Hematopoietic multipotent progenitor cell treated with erythropoietin and hydrocortisone succinate and interleukin-3 and kit ligand, for 15 days (in vitro differentiated cells): ENCODE measurements around the gene PACS1.

Experiments
- DNase-seq: peaks from one replicate; pipeline ENCODE4 v3.0.0-alpha.2; 2015; ENCODE audit warnings: low spot score

PACS1 gene

DNA sequence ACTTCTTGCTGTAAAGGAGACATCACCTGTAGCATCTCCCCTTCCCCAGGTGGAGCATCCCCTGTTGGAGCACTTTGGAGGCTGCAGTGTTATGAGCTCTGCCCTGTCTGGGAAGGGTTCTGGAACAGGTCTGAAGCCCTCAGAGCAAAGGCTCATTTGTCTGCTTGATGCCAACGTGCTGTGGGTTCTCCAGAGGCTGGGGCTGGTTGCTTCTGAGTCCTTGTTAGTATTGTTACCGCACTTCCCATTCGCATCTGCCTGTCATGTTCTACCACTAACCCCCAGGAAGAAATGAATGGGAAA lies 73.1 kb downstream of the PACS1 start:
- no peak for DNase-seq

DNA sequence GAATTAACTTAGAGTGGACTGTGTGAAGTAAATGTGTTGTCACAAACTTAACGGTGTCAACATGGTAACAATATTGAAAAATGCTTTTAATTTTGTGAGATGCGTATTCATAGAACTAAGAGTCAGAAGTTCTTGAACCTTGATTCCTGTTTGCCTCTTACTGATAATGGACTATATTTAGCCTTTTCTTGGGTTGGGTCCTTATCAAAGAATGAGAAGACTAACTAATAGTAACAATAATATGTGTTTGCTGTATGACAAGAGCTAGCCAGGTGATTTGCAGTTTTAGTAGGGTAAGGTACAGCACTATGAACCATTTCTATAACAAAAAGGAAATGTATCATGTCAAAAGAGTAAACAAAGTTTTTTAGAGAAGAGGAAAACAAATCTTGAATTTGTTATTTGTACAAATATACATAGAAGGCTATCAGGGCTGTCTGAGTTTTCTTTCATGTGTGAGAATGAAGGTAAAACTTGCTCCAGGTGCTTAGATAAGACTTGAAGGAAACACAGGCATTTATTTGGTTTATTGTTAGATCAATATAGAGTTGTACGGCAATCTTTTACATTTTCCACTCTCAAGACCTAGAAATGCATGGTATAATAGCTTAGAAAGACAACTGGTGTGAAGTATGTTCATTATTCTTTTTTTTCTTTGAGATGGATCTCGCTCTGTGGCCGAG lies 74.1 kb downstream of the PACS1 start:
- no peak for DNase-seq

DNA sequence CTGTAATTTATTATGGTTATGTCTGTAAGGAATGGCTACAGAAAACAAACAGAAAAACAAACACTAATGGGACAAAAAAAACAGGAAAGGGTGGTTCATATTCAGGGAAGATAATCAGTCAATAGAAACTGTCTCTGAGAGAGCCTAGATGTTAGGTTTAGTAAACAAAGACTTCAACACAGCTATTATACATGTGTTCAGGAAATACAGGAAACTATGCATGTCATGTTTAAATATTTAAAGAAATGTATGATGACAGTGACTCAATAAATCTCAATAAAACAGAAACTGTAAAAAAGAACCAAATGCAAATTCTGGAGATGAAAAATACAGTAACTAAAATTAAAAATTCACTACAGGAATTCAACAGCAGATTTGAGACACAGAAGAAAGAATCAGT lies 76.0 kb downstream of the PACS1 start:
- DNase-seq = no peak

DNA sequence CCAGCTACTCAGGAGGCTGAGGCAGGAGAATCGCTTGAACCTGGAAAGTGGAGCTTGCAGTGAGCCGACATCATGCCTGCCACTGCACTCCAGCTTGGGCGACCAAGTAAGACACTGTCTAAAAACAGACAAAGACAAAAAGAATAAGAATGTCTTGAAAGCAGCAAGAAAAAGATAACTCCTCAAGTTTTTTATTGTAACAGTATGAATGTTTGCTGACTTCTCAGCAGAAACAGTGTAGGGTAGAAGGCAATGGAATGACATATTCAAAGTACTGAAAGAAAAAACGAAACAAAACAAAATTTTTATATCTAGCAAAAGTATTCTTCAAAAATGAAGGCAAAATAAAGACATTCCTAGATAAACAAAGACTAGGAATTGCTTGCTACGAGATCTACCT lies 76.9 kb downstream of the PACS1 start:
- no peak for DNase-seq

DNA sequence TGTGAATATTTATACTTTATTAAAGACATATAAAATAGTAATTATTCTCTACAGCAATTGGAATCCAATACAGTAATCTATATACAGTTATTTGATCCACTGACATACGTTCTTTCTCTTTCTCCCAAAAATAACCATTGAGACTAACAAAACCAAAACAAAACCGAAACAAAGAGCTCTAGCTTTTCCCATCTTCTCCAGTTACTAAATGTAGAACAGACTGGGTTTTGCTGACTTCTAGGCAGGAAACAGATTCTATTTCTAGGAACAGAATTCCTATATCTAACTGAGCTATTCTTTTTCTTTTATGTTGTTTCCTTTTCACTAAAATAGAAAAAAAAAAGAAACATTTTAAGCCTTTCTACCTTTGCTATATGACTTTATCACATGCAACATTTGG lies 80.1 kb downstream of the PACS1 start:
- DNase-seq = no peak

DNA sequence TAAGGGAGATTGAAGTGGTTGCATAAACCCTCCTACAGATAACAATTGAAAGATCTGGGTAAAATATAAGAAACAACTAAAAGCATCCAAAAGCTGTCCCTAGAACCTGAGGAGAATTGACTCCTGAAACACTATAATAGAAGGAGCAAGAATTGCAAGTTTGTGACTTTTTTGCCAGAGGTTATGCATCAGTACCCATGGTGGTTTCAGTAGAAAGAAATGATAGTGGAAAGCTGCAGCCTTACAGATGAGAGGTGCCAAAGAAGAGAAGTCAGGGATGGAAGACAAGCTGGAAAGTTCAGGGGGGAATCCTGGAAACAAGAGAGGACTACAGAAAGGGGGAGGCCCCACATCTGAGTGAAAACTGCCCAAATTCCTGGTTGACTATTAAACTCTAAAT lies 80.7 kb downstream of the PACS1 start:
- no peak for DNase-seq

DNA sequence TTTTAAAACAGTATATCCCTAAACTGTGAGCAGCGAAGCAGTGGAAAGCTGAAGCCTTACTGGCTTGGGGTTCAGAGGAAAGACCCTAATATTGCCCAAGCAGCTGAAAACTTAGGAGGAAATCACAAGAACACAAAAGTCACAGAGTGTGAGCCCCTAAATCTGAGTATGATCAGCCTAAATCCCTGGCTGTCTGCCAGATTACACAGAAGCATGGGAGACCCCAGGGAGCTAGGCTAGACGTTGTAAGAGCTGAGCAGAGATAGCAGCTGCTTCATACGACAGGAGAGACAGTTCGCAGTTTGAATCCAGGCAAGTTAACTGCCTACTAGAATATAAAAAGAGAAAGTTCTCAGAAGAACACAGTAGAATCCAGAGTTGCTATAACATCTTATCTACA lies 81.2 kb downstream of the PACS1 start:
- no peak for DNase-seq

DNA sequence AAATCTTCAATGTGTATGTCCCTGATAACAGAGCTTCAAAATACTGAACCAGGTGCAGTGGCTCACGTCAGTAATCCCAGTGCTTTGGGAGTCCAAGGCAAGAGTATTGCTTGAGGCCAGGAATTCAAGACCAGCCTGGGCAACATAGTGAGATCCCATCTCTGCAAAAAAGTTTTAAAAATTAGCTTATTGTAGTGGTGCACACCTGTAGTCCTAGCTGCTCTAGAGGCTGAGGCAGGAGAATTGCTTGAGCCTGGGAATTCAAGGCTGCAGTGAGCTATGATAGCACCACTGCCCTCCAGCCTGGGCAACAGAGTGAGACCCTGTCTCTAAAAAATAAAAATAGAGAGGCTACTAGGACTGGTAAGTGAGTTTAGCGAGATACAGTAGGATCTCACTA lies 84.0 kb downstream of the PACS1 start:
- DNase-seq = no peak

DNA sequence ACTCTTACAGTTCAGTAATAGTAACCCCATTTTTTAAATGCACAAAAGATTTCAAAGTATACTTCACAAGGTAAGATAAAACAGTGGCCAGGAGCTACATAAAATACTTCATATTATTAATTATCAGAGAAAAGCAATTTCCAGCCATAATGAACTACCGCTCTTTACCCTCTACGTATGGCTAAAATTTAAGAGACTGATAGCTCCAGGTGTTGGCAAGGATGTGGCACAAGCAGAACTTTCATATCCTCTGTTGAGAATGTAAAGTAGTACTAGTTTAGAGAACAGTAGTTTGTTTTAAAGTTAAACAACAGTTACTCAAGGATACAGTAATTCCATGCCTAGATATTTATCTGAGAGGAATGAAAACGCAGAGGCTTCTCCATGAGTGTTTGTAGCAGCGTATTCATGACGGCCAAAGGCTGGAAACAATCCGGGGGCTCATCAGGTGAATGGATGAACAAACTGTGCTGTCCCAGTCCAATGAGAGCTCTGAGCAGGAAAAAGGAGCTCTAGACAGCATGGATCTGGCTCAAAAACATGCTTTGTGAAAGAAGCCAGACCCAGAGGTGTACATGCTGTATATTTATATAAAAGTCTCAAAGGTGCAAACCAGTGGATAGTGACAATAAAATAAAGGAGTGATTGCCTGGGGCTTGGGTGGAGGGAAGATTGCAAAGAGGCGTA lies 85.5 kb downstream of the PACS1 start:
- DNase-seq = no peak

DNA sequence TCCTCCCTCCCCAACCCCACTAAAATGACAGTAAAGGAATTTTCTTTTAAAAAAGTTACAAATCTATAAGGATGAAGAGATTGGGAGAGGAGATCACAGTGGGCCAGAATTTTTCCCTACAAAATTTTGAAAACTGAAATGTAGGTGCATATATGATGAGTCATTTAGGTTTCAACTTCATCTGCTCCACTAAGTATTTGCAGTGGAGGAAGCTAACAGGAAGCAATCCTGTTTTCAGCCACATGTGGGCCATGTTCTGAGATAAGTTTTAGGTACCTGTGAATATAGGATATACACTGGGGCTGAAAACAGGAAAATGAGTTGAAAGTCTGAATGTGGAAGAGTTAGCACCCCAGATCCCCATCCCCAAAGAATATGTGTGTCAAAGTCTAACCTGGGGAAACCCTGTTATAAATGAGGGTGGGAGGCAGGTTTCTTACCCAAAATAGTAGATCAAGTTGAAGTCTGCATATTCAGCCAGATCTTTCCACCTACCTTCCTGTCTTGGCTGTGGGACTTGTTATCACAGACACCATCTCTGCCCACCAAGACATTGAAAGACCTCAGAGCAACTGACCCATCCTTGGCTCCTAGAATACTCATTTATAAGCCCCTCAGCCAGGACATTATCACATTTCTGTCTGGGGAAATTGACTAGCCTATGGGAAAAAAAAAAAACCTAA lies 87.3 kb downstream of the PACS1 start:
- no peak for DNase-seq

DNA sequence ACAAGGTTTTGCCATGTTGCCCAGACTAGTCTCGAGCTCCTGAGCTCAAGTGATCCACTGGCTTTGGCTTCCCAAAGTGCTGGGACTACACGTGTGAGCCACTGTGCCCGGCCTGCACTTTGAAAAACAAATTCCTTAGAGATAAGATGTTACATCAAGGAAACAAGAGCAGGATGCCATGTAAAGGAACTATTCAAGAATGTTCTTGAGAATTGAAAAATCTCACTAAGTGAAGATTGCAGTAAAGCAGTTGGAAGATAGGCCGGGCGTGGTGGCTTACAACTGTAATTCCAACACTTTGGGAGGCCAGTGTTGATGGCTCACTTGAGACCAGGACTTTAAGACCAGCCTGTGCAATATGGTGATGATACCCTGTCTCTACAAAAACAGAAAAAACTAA lies 88.1 kb downstream of the PACS1 start:
- DNase-seq = no peak

DNA sequence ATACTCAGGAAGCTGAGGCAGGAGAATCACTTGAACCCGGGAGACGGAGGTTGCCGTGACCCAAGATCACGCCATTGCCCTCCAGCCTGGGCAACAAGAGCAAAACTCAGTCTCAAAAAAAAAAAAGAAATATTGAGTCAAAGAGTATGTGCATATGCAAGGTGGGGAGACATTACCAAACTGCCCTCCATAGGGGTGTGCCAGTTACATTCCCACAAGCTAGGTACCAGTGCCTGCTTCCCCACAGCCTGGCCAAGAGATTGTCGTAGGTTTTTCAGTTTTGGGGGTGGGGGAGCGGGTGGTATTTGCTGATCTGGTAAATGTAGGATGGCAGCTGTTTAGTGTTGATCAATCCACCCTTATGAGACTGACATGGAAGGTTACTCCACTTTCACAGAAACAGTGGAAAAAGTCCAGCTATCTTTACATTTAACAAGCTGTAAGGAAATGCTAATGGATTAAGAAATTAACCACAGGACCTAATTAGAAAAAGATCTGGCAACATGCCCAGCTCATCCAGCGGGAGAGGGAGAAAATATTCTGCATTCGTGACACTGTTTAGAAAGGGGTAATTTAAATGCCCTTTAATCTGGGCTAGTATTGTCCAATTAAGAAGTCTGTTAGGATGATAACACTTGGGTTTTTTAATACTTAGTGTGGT lies 89.4 kb downstream of the PACS1 start:
- no peak for DNase-seq

DNA sequence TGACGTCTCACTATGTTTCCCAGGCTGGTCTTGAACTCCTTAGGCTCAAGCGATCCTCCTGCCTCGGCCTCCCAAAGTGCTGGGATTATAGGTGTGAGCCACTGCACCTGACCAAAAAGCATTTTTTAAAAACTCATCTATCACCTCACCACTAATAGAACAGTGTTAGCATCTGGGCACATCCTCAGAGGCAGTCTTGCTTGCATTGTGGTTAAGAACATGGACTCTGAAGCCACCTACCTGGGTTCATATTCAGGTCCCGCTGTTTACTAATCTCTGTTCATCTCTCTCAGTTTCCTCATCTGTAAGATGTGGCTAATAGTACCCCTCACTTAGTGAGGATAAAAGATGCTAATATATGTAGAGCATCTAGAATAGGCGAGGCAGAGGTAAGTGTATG lies 90.6 kb downstream of the PACS1 start:
- no peak for DNase-seq

DNA sequence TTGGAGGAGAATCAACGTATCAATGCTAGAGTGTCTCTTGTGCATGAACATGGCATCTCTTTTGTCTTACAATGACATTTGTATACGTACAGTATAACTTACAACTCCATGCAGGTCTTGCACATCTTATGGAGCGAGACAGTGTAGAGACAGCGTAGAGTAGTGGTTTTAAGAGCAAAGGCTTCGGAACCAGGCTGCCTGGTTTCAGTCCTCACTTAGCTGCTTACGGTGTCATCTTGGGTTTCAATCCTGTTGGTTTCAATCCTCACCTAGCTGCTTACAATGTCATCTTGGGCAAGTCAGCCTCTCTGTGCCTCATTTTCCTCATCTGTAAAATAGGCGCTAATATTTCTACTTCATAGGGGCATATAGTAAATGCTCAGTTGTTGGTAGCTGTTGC lies 98.2 kb downstream of the PACS1 start:
- DNase-seq = no peak

DNA sequence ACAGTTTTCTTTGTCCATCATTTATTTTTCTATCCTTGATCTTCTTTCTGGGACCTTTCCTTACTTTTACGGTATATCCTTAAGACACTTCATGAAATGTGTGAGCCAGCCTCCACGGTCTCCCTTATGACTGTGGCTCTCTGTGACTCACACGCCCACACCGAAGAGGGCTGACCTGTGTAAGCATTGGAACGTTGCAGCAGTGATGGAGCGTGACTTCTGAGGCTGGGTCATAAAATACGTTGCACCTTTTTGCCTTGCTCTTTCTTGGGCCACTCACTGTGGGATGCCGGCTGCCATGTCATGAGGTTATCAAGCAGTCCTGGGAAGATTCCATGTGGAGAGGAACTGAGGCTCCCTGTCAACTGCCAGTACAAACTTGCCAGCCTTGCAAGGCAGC lies 102.1 kb downstream of the PACS1 start:
- no peak for DNase-seq

DNA sequence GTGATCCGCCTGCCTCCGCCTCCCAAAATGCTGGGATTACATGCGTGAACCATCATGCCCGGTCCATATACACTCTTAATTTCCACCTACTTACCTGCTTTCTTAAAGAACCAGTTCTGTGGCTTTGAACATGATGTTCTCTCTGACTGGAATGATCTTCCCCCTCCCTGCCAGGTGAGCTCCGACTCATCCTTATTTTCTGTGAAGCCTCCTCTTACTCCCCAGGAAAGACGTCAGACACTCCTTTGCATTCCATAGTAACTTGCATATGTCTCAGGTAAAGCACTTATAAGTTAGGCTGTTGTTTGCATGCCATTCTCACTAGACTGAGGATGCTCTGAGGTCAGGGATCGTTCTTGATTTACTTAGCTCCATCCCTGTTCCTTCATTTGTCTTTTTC lies 106.6 kb downstream of the PACS1 start:
- no peak for DNase-seq

DNA sequence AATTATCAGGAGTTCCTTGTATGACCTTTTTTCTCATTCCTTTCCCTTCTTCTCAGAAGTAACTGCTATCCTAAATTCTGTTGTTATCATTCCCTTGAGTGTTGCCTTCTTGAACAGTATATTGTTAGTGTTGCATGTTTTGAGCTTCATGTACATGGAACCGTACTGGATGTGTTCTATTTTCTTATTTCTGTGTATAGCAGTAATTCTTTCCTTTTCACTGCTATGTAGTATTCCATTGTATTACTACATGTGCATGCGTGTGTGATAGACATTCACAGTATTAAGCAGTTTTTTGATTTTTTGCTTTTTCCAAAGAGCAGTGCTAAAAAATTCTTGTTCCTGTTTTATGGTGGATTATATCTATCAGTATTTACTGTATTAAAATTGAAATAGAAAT lies 108.1 kb downstream of the PACS1 start:
- DNase-seq = no peak

DNA sequence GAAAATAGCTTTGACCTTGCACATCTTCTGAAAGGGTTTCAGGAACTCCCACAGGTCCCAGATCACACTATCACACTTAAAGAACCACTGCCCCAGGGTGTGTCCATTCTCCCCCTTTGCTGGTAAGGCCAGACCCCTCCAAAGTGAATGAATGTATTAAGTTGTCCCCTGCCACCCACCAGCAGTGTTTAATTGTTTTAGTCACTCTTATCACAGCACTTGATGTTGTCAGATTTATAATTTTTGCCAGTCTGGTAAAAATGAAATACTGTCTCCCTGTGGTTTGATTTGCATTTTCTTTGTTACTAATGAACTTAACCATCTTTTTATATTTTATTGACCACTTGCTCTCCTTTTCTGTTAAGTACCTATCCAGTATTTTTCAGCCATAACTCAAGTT lies 108.8 kb downstream of the PACS1 start:
- no peak for DNase-seq

DNA sequence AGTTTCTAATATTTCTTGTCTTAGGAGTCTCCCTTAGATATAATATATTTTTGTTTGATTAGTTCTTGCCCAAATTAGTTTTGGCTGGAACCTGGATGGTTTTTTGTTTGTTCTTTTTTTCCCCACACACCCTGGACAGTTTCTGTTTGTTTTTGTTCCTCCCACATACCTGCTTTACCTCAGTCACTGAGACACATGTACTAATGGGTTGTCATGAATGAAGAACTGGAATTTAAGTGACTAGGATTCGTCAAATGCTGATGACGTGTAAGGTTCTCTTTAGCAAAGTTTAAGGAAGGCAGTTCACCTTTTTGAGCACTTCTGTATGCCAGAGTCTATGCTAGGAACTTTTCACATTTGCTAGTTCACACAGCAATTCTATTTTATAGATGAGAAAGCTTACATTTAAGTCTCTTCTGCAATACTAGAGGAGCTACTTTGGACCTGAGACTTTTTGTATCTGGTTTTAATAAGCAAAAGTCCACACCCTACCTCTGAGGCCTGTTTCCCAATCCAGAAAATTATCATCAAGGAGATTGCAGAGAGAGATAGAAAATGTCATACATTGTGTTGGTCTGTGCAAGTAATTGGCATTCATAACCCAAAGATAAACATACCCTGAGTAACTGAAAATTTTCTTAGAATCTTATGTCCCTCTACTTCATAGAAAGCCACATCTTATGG lies 111.7 kb downstream of the PACS1 start:
- DNase-seq = no peak

DNA sequence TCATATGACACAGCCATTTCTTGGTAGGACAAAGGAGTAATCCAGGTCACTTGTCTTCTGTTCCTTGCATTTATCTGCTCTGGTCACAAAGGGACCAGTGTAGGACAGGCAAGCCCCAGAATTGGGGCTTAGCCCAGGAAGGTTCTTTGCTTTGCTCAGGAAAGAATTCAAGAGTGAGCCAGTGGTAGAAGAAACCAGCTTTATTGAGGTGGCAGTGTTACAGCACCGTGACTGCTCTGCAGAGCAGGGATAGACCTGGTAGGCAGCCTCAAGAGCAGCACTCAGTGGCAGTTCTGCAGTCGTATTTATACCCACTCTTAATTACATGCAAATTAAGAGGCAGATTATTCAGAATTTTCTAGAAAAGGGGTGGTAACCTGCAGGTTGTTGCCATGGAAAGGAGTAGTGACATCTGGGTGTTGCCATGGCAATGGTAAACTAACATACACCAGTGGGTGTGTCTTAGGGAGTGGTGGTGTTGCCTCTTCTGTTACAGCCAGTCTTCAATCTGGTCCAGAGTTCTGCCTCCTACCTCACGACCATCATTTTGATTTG lies 113.5 kb downstream of the PACS1 start:
- peak; percentile 22 for DNase-seq

DNA sequence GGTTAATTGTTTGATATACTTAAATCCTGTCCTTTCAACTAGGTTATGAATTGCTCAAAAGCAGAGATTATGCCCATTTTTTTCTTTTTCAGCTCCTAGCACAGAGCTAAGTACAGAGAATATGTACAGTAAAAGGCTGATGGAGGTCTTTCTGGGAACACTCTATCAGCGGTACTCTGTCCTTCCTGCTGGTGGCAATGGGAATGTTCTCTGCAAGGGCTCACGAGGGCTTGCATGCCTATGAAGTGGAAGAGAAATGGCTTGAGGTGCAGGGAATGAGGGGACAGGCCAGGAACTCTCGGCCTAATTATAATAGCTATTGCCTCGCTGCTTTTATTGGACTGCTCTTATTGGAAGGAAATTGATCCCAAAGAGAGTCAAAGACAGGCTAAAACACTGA lies 114.7 kb downstream of the PACS1 start:
- DNase-seq = no peak

DNA sequence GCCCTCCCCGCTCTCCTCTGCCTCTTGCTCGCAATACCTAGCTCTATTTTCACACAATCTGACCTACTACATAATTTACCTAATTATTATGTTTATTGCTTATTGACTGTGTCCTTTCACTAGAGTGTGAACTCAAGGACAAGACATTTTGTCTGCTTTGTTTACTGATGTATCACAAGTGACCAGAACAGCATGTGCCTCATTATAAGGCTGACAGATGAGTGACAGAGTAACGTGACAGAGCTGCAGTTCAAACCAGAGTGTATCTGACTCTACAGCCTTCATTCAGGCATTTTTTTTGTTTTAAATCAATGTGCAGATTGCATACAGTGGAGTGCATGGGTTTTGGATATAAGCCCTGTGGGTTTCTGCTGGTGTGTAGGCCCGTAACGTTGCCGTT lies 116.4 kb downstream of the PACS1 start:
- DNase-seq = no peak
